ENCODE measurements around the gene SLC1A2. TPM values are rescaled to one million over a fixed set of nuclear protein-coding genes. Genes with fewer than 3 reads are reported as not detected.

SLC1A2 gene
- total and polyA plus RNA-seq, 2 experiments from 2014 or later = 0.70 to 2.8 TPM

GRCh38 chr11:35231076-35231860 lies 188.1 kb downstream of the SLC1A2 start:
- Mint-ChIP-seq H3K4me1 (no peaks in the 10 kb centered on the region), H3K27me3 (ENCODE audit: insufficient read depth, low read depth, poor library complexity) (peaks cover 1% of the 10 kb centered on the region), H3K4me3 (no peak overlapping the region), H3K27ac (no peak overlapping the region), H3K36me3 (ENCODE audit: low read depth) (no peaks in the 10 kb centered on the region), H3K9me3 (no peaks in the 10 kb centered on the region)
- H2AFZ ChIP-seq = no peak overlapping the region
- H3F3A ChIP-seq (replicated peaks; ENCODE audit: low read depth) = no peaks in the 10 kb centered on the region
- no peaks in the 10 kb centered on the region for H3K36me3 ChIP-seq (ENCODE audit: insufficient read depth)
- no peaks in the 10 kb centered on the region for H3K27me3 ChIP-seq (ENCODE audit: insufficient read depth)
- no peaks in the 10 kb centered on the region for H3K4me1 ChIP-seq (ENCODE audit: insufficient read depth)
- H3K4me2 ChIP-seq = no peak overlapping the region
- TF ChIP-seq CTCF (conservative IDR thresholded peaks at IDR 0.05; ENCODE audit: low read depth in 2 of 2) = no peak
- no peak for TF ChIP-seq JUNB (IDR thresholded peaks at IDR 0.05; ENCODE audit: unreplicated experiment)
- no peak for TF ChIP-seq ZNF331 (CRISPR knock-in tag; IDR thresholded peaks at IDR 0.05; ENCODE audit: low read depth)
- TF ChIP-seq ZNF114 (CRISPR knock-in tag; IDR thresholded peaks at IDR 0.05) = no peak
- TF ChIP-seq ETS1 (IDR thresholded peaks at IDR 0.05) = no peak
- TF ChIP-seq STAT1 (IDR thresholded peaks at IDR 0.05; ENCODE audit: unreplicated experiment) = no peak
- TF ChIP-seq NANOG (IDR thresholded peaks at IDR 0.05; ENCODE audit: borderline replicate concordance) = no peak
- no peak for TF ChIP-seq POLR2AphosphoS5 (IDR thresholded peaks at IDR 0.05; ENCODE audit: low read depth)
- TF ChIP-seq REST (IDR thresholded peaks at IDR 0.05; ENCODE audit: unreplicated experiment) = no peak
- no peak for TF ChIP-seq EZH2 (IDR thresholded peaks at IDR 0.05; ENCODE audit: low read depth, unreplicated experiment)
- TF ChIP-seq EZH2phosphoT487 (IDR thresholded peaks at IDR 0.05; ENCODE audit: unreplicated experiment) = no peak
- TF ChIP-seq CREB1 (CRISPR knock-in tag; IDR thresholded peaks at IDR 0.05; ENCODE audit: low read depth) = no peak
- no peak for TF ChIP-seq ZNF462 (CRISPR knock-in tag; IDR thresholded peaks at IDR 0.05)
- no peak overlapping the region for H3K4me3 ChIP-seq
- ATAC-seq = no peak
- H4K20me1 ChIP-seq (replicated peaks; ENCODE audit: insufficient read depth) = no peaks in the 10 kb centered on the region
- H3K79me2 ChIP-seq (replicated peaks; ENCODE audit: insufficient read depth) = no peaks in the 10 kb centered on the region
- no peaks in the 10 kb centered on the region; the same call in none of the 2 replicates for H3K9me2 ChIP-seq (ENCODE audit: insufficient read depth)
- H3K27ac ChIP-seq (ENCODE audit: low read depth) = no peak overlapping the region
- DNase-seq (ENCODE audit: low spot score) = no peak

Data from GM23338 (cell line).